PC-3 (cell line): Measurements from ENCODE around the gene GATA1. TPM values are rescaled to one million over a fixed set of nuclear protein-coding genes. Genes with fewer than 3 reads are reported as not detected.

ENCODE experiments used
- ATAC-seq: fragments of 200-7000 bp; cut with Tn5 transposase; 2 replicates; pipeline ENCODE4 v1.9.1; 2020; ENCODE audit warnings: mild to moderate bottlenecking, moderate library complexity
- BruUV-seq: library from RNA; stranded (reverse); fragments of 400-500 nt; replicated peaks from 2 replicates; lab custom pipeline; 2021; lab: Mats Ljungman, UMichigan
- CTCF ChIA-PET: fragments of 300-600 bp; sonication (Branson Sonifier 250); formaldehyde crosslinking; loops from one replicate; lab custom pipeline; 2022; ENCODE audit warnings: antibody characterized with exemption; lab: Charles Lee
- POLR2A ChIA-PET: fragments of 300-600 bp; sonication (Branson Sonifier 250); formaldehyde crosslinking; loops from one replicate; lab custom pipeline; 2022; ENCODE audit warnings: antibody characterized with exemption; ENCODE audit not compliant: unreplicated experiment; lab: Charles Lee
- DNase-seq: peaks from one replicate; pipeline ENCODE4 v3.0.0-alpha.2; 2015
- H2AFZ ChIP-seq: fragments of 300-600 bp; sonication (generic); 2 replicates; pipeline ENCODE4 v1.6.0; 2016; ENCODE audit warnings: antibody characterized with exemption, low read length
- H3F3A ChIP-seq: fragments of 300-600 bp; sonication (generic); one replicate; pipeline ENCODE4 v1.6.0; 2017; ENCODE audit warnings: antibody characterized with exemption, low read length, control low read depth, mild to moderate bottlenecking; ENCODE audit not compliant: unreplicated experiment
- H3K27ac ChIP-seq: fragments of 300-600 bp; sonication (generic); 2 replicates; pipeline ENCODE4 v1.5.1; 2016; ENCODE audit warnings: mild to moderate bottlenecking, low read length
- H3K27me3 ChIP-seq: fragments of 300-600 bp; sonication (generic); 2 replicates; pipeline ENCODE4 v1.6.1; 2016; ENCODE audit warnings: low read length, mixed read lengths
- H3K36me3 ChIP-seq: fragments of 300-600 bp; sonication (generic); 2 replicates; pipeline ENCODE4 v1.6.1; 2016; ENCODE audit warnings: low read depth, mixed run types, low read length, mixed read lengths
- H3K4me1 ChIP-seq: fragments of 300-600 bp; sonication (generic); 2 replicates; pipeline ENCODE4 v1.5.1; 2016; ENCODE audit warnings: low read length; ENCODE audit not compliant: insufficient read depth
- H3K4me2 ChIP-seq: fragments of 300-600 bp; sonication (generic); 2 replicates; pipeline ENCODE4 v1.6.0; 2016; ENCODE audit warnings: low read length
- H3K4me3 ChIP-seq: fragments of 300-600 bp; sonication (generic); 2 replicates; pipeline ENCODE4 v1.5.1; 2016; ENCODE audit warnings: mild to moderate bottlenecking, low read length, mixed read lengths
- H3K79me2 ChIP-seq: fragments of 300-600 bp; sonication (generic); 2 replicates; pipeline ENCODE4 v1.6.1; 2017; ENCODE audit warnings: low read length, mixed read lengths
- H3K9ac ChIP-seq: fragments of 300-600 bp; sonication (generic); 2 replicates; pipeline ENCODE4 v1.6.0; 2016; ENCODE audit warnings: mild to moderate bottlenecking, low read length
- H3K9me2 ChIP-seq: fragments of 300-600 bp; sonication (generic); replicated peaks from 2 replicates; pipeline ENCODE4 v1.6.1; 2016; ENCODE audit warnings: mixed run types, low read length, mixed read lengths
- H3K9me3 ChIP-seq: fragments of 300-600 bp; sonication (generic); 2 replicates; pipeline ENCODE4 v1.6.1; 2016; ENCODE audit warnings: low read length, mixed read lengths
- H4K20me1 ChIP-seq: fragments of 300-600 bp; sonication (generic); 2 replicates; pipeline ENCODE4 v1.6.1; 2016; ENCODE audit warnings: low read length, mixed read lengths
- CTCF ChIP-seq: fragments of 300-600 bp; sonication (generic); conservative IDR thresholded peaks from 2 replicates; pipeline ENCODE4 v1.5.1; 2017; ENCODE audit warnings: antibody characterized with exemption, low read depth, mild to moderate bottlenecking, low read length
- EZH2 ChIP-seq: fragments of 300-600 bp; sonication (generic); IDR thresholded peaks from one replicate; pipeline ENCODE4 v1.6.1; 2017; ENCODE audit warnings: antibody characterized with exemption, mild to moderate bottlenecking, low read length; ENCODE audit not compliant: unreplicated experiment
- EZH2phosphoT487 ChIP-seq: fragments of 300-600 bp; sonication (generic); IDR thresholded peaks from 2 replicates; pipeline ENCODE4 v1.6.1; 2018; ENCODE audit warnings: mild to moderate bottlenecking, antibody characterized with exemption, low read length, borderline replicate concordance
- intact Hi-C: fragments of 100-400 bp; cut with micrococcal nuclease; formaldehyde crosslinking; loops from 2 replicates; pipeline ENCODE4 v1.9.0; 2023
- total RNA-seq: library from RNA; depleted of rRNA; stranded (reverse); fragments of >200 nt; gene quantifications from 2 replicates; pipeline ENCODE4 v1.2.3, GENCODE V29; 2014

GATA1 gene
- total RNA-seq, 1 experiment from 2014 or later = not detected

DNA sequence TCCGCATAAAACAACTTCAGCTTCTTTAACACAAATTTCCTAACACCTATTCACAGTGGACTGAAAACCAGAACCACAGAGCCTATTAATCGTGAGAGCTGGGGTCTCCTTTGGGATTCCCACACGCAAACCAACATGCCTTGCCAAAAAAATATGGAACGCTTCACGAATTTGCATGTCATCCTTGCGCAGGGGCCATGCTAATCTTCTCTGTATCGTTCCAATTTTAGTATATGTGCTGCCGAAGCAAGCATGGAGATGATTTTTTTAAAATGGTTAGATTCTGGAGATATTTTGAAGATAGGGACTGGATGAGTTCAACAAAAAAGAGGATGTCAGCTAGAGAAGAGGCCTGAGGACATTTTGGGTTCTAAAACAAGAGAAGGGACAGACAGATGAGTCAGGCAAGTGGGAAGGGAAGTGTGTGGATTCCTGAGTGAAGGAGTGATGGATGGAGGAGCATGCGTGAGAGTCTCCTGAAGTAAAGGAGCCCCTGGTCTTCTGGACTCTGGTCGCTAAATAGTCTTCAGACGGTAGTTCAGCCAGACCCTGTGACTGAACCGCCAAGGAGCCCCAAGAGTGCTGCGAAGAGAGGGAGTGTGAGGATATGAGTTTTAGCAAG lies 9.5 kb upstream of the GATA1 start:
- Histone ChIP-seq H4K20me1 (no peaks in the 10 kb centered on the region), H3K9me3 (no peaks in the 10 kb centered on the region), H3K9ac (no peak overlapping the region), H3K79me2 (no peaks in the 10 kb centered on the region), H3K9me2 (no peaks in the 10 kb centered on the region), H3K27ac (no peak overlapping the region), H3K4me3 (no peak overlapping the region), H2AFZ (no peak overlapping the region), H3K36me3 (no peaks in the 10 kb centered on the region), H3F3A (no peaks in the 10 kb centered on the region), H3K27me3 (no peaks in the 10 kb centered on the region), H3K4me2 (no peak overlapping the region), H3K4me1 (no peaks in the 10 kb centered on the region)
- no TSS peak for BruUV-seq
- TF ChIP-seq EZH2 = no peak
- ATAC-seq (no peak), DNase-seq (no peak)
- ChIA-PET POLR2A (no interaction called here), CTCF (no interaction called here)
- intact Hi-C loops = no loop called here

DNA sequence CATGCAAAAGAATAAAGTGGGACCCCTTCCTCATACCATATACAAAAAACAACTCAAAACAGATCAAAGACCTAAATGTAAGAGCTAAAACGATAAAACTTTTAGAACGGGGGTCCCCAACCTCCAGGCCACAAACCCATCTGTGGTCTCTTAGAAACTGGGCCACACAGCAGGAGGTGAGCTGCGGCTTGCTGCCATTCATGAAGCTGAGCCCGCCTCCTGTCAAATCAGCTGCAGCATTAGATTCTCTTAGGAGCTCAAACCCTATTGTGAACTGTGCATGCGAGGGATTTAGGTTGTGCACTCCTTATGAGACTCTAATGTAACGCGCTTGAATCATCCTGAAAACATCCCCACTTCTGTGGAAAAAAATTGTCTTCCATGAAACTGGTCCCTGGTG lies 7.0 kb upstream of the GATA1 start:
- no peak for TF ChIP-seq EZH2
- TF ChIP-seq EZH2phosphoT487 = no peak
- TF ChIP-seq CTCF = no peak
- no peaks in the 10 kb centered on the region for H3K9me2 ChIP-seq
- no peaks in the 10 kb centered on the region for H3F3A ChIP-seq
- no peak overlapping the region for H3K9ac ChIP-seq
- H3K27ac ChIP-seq = no peak overlapping the region
- DNase-seq (no peak), ATAC-seq (no peak)
- H4K20me1 ChIP-seq = no peaks in the 10 kb centered on the region
- H3K4me1 ChIP-seq = no peaks in the 10 kb centered on the region
- H2AFZ ChIP-seq = no peak overlapping the region
- H3K4me3 ChIP-seq = no peak overlapping the region
- no peaks in the 10 kb centered on the region for H3K79me2 ChIP-seq
- no peaks in the 10 kb centered on the region for H3K36me3 ChIP-seq
- ChIA-PET CTCF (no interaction called here), POLR2A (interaction anchor here (0.8 kb wide), 1 partner anchor 22 kb away, joined by 3 read pairs; the partner anchor contains the start of gene HDAC6)
- H3K4me2 ChIP-seq = no peak overlapping the region
- BruUV-seq = no TSS peak
- H3K27me3 ChIP-seq = no peaks in the 10 kb centered on the region
- no peaks in the 10 kb centered on the region for H3K9me3 ChIP-seq
- intact Hi-C loops = no loop called here

- Histone ChIP-seq H3K4me3 (no peak overlapping the region), H3K79me2 (no peaks in the 10 kb centered on the region), H3K27me3 (no peaks in the 10 kb centered on the region), H2AFZ (no peak overlapping the region), H3K4me1 (no peaks in the 10 kb centered on the region), H3F3A (no peaks in the 10 kb centered on the region), H3K9me3 (no peaks in the 10 kb centered on the region), H3K4me2 (no peak overlapping the region), H3K9ac (no peak overlapping the region), H4K20me1 (no peaks in the 10 kb centered on the region), H3K36me3 (no peaks in the 10 kb centered on the region), H3K27ac (no peak overlapping the region), H3K9me2 (no peaks in the 10 kb centered on the region)
- ChIA-PET POLR2A (no interaction called here), CTCF (no interaction called here)
- DNase-seq (no peak), ATAC-seq (no peak)
- TF ChIP-seq EZH2 (no peak), EZH2phosphoT487 (no peak)
- intact Hi-C loops = no loop called here
- BruUV-seq = no TSS peak
These were observed 4.7 kb upstream of the GATA1 start for GRCh38 chrX:48781705-48782104.
